HG03095 (cell line): ENCODE measurements around the gene OCEL1.
A peak's percentile ranks its signal among the peaks of the same experiment; 100 is the strongest.
"Not testable (repeated sequence)": the region's sequence is repeated elsewhere in the genome, so short reads cannot be mapped to it uniquely, and the experiment has no call there.

Source experiments
- ATAC-seq: cut with Tn5 transposase; IDR thresholded peaks from one replicate; pipeline ENCODE4 v1.9.1; 2021; ENCODE audit warnings: moderate library complexity; ENCODE audit not compliant: unreplicated experiment

OCEL1 gene

GRCh38 chr19:17226002-17226933, at the start of gene OCEL1:
TSS of gene OCEL1 (plus strand) at chr19:17226226. CDS start at chr19:17226248, 22 bp downstream.
- peak; percentile 78 for ATAC-seq

GRCh38 chr19:17178291-17178690, 47.7 kb upstream of the OCEL1 start:
- no peak for ATAC-seq

- ATAC-seq: no peak
Measured at GRCh38 chr19:17180997-17181702, 44.9 kb upstream of the OCEL1 start.

- no peak for ATAC-seq
Measured at GRCh38 chr19:17183271-17183761, 42.7 kb upstream of the OCEL1 start.

GRCh38 chr19:17183858-17184321, 42.1 kb upstream of the OCEL1 start:
- ATAC-seq: no peak

GRCh38 chr19:17184371-17184841, 41.6 kb upstream of the OCEL1 start:
- ATAC-seq: no peak

- no peak for ATAC-seq
Measured at GRCh38 chr19:17185590-17185989, 40.4 kb upstream of the OCEL1 start.

- ATAC-seq: not testable (repeated sequence)
Measured at GRCh38 chr19:17191736-17192135, 34.3 kb upstream of the OCEL1 start.

GRCh38 chr19:17192751-17193150, 33.3 kb upstream of the OCEL1 start:
- no peak for ATAC-seq

- ATAC-seq: no peak
Measured at GRCh38 chr19:17194608-17195007, 31.4 kb upstream of the OCEL1 start.

GRCh38 chr19:17195106-17195505, 30.9 kb upstream of the OCEL1 start:
- no peak for ATAC-seq

- ATAC-seq: no peak
Measured at GRCh38 chr19:17196610-17197009, 29.4 kb upstream of the OCEL1 start.

- ATAC-seq: no peak
Measured at GRCh38 chr19:17197666-17198065, 28.4 kb upstream of the OCEL1 start.

- ATAC-seq: no peak
Measured at GRCh38 chr19:17200408-17201079, 25.5 kb upstream of the OCEL1 start.

GRCh38 chr19:17202249-17202648, 23.8 kb upstream of the OCEL1 start:
- no peak for ATAC-seq

- no peak for ATAC-seq
Measured at GRCh38 chr19:17202713-17203112, 23.3 kb upstream of the OCEL1 start.

GRCh38 chr19:17205237-17206140, 20.5 kb upstream of the OCEL1 start:
- ATAC-seq: no peak

- no peak for ATAC-seq
Measured at GRCh38 chr19:17206736-17207581, 19.1 kb upstream of the OCEL1 start.
